ENCODE measurements around the gene YJU2. TPM values are rescaled to one million over a fixed set of nuclear protein-coding genes. Genes with fewer than 3 reads are reported as not detected.

The YJU2 gene
- total RNA-seq, 1 donor from 2014 or later = 15.4 TPM

- Mint-ChIP-seq H3K4me1 (ENCODE audit: unreplicated experiment) (no peaks in the 10 kb centered on the region), H3K27me3 (ENCODE audit: unreplicated experiment) (peaks cover 2% of the 10 kb centered on the region), H3K9me3 (ENCODE audit: unreplicated experiment) (no peaks in the 10 kb centered on the region), H3K36me3 (ENCODE audit: low read depth, unreplicated experiment) (no peaks in the 10 kb centered on the region), H3K27ac (ENCODE audit: unreplicated experiment) (no peak overlapping the region), H3K4me3 (ENCODE audit: unreplicated experiment) (no peak overlapping the region)
- TF ChIP-seq, protein P1, sequence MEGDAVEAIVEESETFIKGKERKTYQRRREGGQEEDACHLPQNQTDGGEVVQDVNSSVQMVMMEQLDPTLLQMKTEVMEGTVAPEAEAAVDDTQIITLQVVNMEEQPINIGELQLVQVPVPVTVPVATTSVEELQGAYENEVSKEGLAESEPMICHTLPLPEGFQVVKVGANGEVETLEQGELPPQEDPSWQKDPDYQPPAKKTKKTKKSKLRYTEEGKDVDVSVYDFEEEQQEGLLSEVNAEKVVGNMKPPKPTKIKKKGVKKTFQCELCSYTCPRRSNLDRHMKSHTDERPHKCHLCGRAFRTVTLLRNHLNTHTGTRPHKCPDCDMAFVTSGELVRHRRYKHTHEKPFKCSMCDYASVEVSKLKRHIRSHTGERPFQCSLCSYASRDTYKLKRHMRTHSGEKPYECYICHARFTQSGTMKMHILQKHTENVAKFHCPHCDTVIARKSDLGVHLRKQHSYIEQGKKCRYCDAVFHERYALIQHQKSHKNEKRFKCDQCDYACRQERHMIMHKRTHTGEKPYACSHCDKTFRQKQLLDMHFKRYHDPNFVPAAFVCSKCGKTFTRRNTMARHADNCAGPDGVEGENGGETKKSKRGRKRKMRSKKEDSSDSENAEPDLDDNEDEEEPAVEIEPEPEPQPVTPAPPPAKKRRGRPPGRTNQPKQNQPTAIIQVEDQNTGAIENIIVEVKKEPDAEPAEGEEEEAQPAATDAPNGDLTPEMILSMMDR (IDR thresholded peaks at IDR 0.05; ENCODE audit: unreplicated experiment) = no peak
- DNase-seq (ENCODE audit: low spot score) = no peak
Observed at GRCh38 chr19:4291184-4291732, 44.4 kb downstream of the YJU2 start.

DNA sequence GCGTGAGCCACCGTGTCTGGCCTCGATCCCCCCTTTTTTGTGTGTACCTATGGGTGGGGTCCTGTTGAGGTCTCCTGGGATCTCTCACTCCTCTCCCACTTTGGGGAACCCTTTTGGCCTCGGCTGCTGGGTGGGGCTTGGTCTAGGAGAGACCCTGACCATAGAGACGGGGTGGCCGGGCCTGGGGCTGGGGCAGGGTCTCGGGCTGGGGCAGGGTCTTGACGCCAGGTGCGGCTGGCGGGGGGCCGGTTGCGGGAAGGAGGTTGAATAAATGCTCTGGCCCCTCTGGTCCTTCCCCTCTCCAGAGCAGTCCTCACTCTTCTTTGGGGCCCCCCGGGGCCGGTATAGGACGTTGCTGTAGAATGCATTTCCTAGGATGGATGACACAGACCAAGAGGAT lies 45.6 kb downstream of the YJU2 start:
- TF ChIP-seq, protein P1 (IDR thresholded peaks at IDR 0.05; ENCODE audit: unreplicated experiment) = no peak
- Mint-ChIP-seq H3K27ac (ENCODE audit: unreplicated experiment) (no peak overlapping the region), H3K27me3 (ENCODE audit: unreplicated experiment) (peaks cover 2% of the 10 kb centered on the region), H3K4me3 (ENCODE audit: unreplicated experiment) (no peak overlapping the region), H3K36me3 (ENCODE audit: low read depth, unreplicated experiment) (no peaks in the 10 kb centered on the region), H3K9me3 (ENCODE audit: unreplicated experiment) (no peaks in the 10 kb centered on the region), H3K4me1 (ENCODE audit: unreplicated experiment) (no peaks in the 10 kb centered on the region)
- DNase-seq (ENCODE audit: low spot score) = no peak

DNA sequence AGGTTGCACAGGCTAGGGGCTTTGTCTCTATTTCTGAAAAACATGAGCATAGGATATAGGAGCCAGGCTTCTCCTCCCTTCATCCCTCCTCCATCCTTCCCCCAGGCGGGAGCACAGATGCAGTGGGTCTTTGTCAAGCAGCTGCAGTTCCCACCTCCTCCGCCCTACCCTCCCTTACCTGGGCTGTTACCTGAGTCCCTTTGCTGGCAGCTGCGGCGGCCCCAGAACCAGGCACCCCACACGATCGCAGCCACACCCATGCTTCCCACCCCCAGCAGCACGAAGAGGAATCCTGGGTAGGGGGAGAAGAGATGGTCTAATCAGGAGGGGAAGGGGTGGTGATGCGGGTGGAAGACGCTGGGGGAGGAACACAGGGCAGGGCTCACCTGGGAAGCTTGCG lies 47.5 kb downstream of the YJU2 start:
- DNase-seq (ENCODE audit: low spot score) = no peak
- Mint-ChIP-seq H3K36me3 (ENCODE audit: low read depth, unreplicated experiment) (no peaks in the 10 kb centered on the region), H3K27ac (ENCODE audit: unreplicated experiment) (no peak overlapping the region)

DNA sequence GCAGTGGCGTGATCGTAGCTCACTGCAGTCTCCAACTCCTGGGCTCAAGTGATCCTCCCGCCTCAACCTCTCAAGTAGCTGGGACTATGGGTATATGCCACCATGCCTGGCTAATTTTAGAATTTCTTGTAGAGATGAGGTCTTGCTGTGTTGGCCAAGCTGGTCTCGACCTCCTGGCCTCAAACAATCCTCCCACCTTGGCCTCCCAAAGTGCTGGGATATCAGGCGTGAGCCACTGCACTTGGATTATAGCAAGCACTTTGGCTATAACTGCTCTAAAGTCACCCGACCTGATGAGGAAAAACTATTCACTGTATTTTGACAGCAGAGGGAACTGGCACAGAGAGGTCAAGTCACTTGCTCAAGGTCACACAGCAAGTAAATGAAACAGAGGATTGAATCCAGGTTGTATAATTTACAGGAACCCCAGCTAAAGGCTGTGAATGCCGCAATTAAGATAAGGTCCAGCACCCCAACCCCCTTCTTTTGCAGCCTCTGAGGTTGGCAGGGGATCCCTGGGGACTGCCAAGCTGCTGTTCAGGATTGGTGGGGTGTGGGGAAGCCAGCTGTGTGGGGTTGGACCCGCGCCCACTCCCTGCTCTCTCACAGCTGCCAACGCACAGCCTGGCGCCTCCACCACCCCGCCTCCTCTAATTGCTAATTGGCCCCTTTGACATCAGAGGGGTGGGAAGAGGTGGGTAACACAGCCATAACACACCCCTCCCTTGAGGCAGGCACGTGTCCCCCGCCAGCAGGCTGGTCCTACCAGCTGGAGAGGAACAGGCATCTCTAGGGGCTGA lies 49.3 kb downstream of the YJU2 start:
- TF ChIP-seq, protein P1 (IDR thresholded peaks at IDR 0.05; ENCODE audit: unreplicated experiment) = no peak
- DNase-seq (ENCODE audit: low spot score) = no peak
- H3K27ac Mint-ChIP-seq (ENCODE audit: unreplicated experiment) = no peak overlapping the region
- no peaks in the 10 kb centered on the region for H3K9me3 Mint-ChIP-seq (ENCODE audit: unreplicated experiment)
- no peak overlapping the region for H3K4me3 Mint-ChIP-seq (ENCODE audit: unreplicated experiment)
- H3K36me3 Mint-ChIP-seq (ENCODE audit: low read depth, unreplicated experiment) = no peaks in the 10 kb centered on the region
- H3K4me1 Mint-ChIP-seq (ENCODE audit: unreplicated experiment) = no peaks in the 10 kb centered on the region
- H3K27me3 Mint-ChIP-seq (ENCODE audit: unreplicated experiment) = peaks cover 1% of the 10 kb centered on the region

More for the DNA sequence above, 47.5 kb downstream of the YJU2 start:
- H3K4me1 Mint-ChIP-seq (ENCODE audit: unreplicated experiment) = no peaks in the 10 kb centered on the region
- no peaks in the 10 kb centered on the region for H3K27me3 Mint-ChIP-seq (ENCODE audit: unreplicated experiment)
- no peak overlapping the region for H3K4me3 Mint-ChIP-seq (ENCODE audit: unreplicated experiment)
- no peaks in the 10 kb centered on the region for H3K9me3 Mint-ChIP-seq (ENCODE audit: unreplicated experiment)
- TF ChIP-seq, protein P1 (IDR thresholded peaks at IDR 0.05; ENCODE audit: unreplicated experiment) = no peak
